Skeletal muscle cell (primary cell): ENCODE results near the gene PPM1F.

Experiments used
- DNase-seq: peaks from one replicate; pipeline ENCODE4 v3.0.0-alpha.2; 2010; ENCODE audit warnings: low read depth
- H3K4me3 ChIP-seq: 2 replicates; pipeline ENCODE4 v1.5.1; 2011; ENCODE audit warnings: low read depth, mild to moderate bottlenecking, control low read depth, low read length, moderate library complexity

Gene PPM1F

GRCh38 chr22:21952586-21953571 lies at the start of gene PPM1F:
Gene PPM1F, minus strand, starts transcription at chr22:21952848. Its CDS starts 6,800 bp downstream, at chr22:21946048.
- DNase-seq, result no peak
- peak within 1 kb of the TSS; percentile 80 for H3K4me3 ChIP-seq

GRCh38 chr22:22001664-22002525 lies 49.2 kb upstream of the PPM1F start:
- H3K4me3 ChIP-seq, result no peak overlapping the region
- DNase-seq, result no peak

GRCh38 chr22:21998595-21999247 lies 46.1 kb upstream of the PPM1F start:
- no peak for DNase-seq
- H3K4me3 ChIP-seq, result no peak overlapping the region

GRCh38 chr22:21996175-21996720 lies 43.6 kb upstream of the PPM1F start:
- no peak overlapping the region for H3K4me3 ChIP-seq
- DNase-seq, result no peak

GRCh38 chr22:21995660-21996059 lies 43.0 kb upstream of the PPM1F start:
- DNase-seq, result no peak
- H3K4me3 ChIP-seq, result no peak overlapping the region

DNA sequence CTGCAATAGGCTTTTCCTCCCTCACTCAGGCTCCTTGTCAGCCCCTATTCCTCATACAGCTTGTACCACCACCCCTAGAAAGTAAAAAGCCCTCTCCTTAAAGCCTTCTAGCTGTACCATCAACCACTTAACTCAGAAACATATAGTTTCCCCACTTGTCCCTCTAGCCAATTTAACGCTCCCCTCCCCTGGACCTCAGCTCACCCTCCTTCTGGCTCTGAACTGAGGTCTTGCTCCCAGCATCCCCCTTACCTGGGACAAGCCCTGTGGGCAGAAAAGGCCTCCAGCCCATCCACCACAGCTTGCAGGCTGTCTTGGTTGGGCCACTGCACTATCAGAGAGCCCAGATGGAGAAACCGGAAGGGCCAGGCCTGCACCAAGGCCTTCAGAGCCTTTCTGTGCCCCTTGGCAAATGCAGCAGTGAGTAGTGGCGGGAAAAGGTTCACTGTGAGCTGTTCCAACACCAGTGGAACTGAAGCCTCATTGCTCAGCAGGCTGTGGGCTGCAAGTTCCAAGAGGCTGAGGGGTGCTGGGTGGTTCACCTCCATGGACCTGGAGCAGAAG lies 42.3 kb upstream of the PPM1F start:
- H3K4me3 ChIP-seq, result no peak overlapping the region
- no peak for DNase-seq

DNA sequence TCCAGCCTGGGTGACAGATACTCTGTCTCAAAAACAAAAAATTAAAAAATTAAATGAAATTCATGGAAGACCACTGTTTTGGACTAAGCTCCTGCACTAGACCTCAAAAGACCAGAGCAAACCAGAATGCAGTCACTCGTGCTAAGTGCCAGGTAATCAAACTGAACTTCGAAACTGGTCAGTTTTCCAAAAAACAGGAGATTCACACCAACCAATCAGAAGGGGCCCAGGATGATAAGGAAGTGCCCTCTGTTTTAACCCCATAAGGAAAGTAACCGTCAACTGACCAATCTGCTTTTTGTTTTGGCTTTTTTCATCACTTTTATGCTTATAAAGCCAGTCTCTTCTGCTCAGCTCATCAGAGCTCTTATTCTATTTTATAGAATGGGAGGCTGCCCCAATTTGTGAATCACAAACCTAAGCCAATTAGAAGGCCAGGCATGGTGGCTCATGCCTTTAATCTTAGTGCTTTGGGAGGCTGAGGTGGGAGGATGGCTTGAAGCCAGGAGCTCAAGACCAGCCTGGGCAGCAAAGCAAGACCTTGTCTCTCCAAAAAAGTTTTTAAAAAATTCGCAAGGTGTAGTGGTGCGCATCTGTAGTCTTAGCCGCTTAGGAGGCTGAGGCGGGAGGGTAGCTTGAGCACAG lies 40.1 kb upstream of the PPM1F start:
- no peak overlapping the region for H3K4me3 ChIP-seq
- DNase-seq, result no peak

- no peak overlapping the region for H3K4me3 ChIP-seq
- DNase-seq, result no peak
These were observed 39.1 kb upstream of the PPM1F start for GRCh38 chr22:21991774-21992173.

- no peak for DNase-seq
- no peak overlapping the region for H3K4me3 ChIP-seq
These were observed 38.6 kb upstream of the PPM1F start for GRCh38 chr22:21991304-21991596.

DNA sequence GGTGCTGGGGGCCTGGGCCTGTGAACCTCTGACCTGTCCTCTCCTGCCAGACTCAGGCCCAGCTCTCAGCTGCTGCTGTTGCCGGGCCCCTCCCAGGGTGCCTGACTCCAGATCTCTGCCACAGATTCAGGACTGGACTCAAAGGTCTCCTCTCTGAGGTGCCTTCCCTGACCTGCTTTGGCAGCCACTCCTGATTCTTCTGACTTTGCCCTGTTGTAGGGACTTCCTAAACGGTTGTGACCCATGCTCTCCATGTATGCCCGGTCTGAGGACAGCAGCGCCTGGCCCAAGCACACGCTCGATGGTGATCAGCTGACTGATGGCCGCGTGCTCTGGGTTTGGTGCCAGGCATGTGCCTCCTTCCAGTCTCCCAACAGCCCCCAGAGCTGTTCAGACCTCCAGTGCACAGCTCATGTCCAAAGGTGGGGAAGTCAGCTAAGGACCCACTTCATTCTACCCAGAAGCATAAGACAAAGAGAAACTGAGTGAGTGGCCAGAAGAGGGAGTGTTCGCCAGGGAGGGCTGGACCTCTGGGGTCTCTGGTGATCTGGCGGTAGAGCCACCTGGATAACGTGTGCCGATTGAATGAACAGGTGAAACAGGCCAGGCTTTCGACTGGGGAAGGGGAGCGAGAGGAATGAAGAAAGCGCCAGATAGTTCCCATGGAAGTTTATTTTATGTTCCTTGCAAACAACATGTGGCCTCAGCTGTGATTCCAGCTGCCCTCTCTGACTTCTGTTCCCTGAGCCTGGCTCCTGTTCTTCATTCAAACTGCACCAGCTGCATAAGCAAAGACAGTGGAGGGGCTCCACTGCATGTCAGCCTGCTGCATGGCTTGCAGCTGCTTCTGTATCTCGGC lies 38.0 kb upstream of the PPM1F start:
- DNase-seq, result peak; percentile 25

GRCh38 chr22:21989049-21989448 lies 36.4 kb upstream of the PPM1F start:
- no peak for DNase-seq
- no peak overlapping the region for H3K4me3 ChIP-seq

More for the DNA sequence above, 38.0 kb upstream of the PPM1F start:
- no peak overlapping the region for H3K4me3 ChIP-seq

DNA sequence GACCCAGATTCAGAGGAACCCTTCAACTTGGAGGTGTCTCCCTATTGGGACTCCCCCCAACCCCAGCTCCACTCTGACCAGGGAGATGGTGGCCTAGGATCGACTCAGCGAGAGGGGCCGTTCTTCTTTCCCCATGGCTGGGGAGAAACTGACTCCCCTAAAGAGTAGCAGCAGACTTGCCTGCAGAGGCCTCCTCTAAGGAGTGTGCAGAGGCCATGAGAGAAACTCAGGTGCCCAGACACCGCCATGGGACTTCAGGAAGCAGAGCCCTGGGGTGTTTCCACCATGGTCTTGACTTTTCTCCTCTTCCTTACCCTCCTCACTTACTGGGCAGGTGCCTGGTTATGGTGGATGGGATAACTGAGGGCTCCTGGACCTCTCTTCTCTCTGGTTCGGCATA lies 32.6 kb upstream of the PPM1F start:
- no peak for DNase-seq
- no peak overlapping the region for H3K4me3 ChIP-seq

DNA sequence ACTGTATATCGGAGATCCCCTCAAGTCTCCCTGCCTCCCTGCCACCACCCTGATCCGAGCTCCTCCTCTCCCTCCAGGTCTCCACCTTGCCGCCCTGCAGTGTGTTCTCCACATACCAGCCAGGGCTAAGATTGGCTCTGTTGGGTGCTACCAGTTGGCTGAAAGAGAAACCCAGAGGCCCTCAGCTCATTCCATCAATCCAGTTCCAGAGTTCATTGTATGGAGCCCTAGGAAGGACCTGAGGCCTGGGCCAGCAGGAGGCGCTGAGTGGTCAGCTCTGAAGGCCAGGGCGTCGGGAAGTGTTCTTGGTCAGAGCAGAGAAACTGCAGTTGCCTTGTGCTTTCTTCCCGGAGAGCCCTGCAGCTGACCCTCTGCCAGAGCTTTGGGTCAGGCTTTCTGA lies 32.1 kb upstream of the PPM1F start:
- DNase-seq, result no peak
- H3K4me3 ChIP-seq, result no peak overlapping the region

DNA sequence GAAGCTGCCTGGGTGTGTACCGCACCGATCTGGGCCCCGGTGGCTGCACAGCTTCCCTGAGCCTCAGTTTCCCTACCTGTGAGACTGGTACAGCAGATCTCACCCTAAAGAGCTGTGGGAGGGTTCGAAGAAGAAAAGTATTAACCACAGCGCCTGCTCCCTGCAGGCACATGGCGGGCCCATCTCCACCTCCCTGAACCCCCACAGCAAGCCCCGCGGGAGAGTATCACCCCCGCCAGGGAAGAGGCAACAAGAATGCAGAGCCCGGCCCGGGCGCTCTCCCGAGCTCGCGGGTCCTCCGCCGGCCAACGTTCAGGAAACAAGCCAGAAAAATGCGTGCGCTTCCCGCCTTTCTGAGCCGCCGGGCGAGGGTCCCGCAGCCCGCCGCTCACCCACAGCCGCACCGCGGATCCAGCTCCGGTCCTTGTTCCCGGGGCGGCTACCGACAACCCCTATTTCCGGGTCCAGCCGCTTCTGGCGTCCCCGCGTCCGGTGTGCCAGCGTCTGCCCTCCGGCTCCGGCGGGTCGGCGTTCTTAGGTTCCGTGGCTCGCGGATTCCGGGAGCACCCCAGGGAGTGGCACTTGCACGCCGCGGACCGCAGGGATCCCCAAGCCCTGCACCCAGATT lies 29.8 kb upstream of the PPM1F start, which contains the start of gene TOP3B:
Gene TOP3B (minus strand): TSS at position 450 of the 628 bp plus-strand sequence. CDS start 7,078 bp downstream, outside the sequence.
- peak; percentile 30 for DNase-seq
- peak within 1 kb of the TSS; percentile 100 for H3K4me3 ChIP-seq

- peak overlapping the region; percentile 100 for H3K4me3 ChIP-seq
- no peak for DNase-seq
These were observed 29.2 kb upstream of the PPM1F start for GRCh38 chr22:21981874-21982273.

DNA sequence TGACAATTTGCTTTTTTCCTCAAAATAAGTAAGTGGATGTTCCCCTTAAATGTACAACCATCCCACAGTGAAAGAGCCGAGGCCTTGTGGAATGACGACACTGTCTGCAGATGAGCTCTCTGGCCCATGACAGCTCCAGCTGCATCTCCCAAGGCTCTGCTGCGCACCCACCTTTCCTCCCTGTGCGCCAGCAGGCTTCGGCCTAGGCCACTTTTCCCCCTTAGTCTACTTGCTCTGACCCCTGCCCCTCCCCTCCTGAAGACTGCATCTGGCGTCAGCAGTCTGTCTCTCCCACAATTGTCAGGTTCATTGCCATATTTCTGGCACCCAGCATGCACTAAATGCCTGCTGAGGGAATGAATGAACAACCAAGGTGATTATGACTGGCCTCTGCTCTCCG lies 27.9 kb upstream of the PPM1F start:
- DNase-seq, result no peak
- no peak overlapping the region for H3K4me3 ChIP-seq

- DNase-seq, result no peak
- H3K4me3 ChIP-seq, result no peak overlapping the region
These were observed 26.1 kb upstream of the PPM1F start for GRCh38 chr22:21978564-21979386.
